Myometrial cell (primary cell): ENCODE results near the gene VPS37D. TPM values are rescaled to one million over a fixed set of nuclear protein-coding genes. Genes with fewer than 3 reads are reported as not detected.

Source experiments
- total RNA-seq: library from RNA; depleted of rRNA; stranded (reverse); fragments of >200 nt; gene quantifications from 2 replicates; pipeline ENCODE4 v1.2.3, GENCODE V29; 2015

Gene VPS37D, protein sequence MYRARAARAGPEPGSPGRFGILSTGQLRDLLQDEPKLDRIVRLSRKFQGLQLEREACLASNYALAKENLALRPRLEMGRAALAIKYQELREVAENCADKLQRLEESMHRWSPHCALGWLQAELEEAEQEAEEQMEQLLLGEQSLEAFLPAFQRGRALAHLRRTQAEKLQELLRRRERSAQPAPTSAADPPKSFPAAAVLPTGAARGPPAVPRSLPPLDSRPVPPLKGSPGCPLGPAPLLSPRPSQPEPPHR
- 3.7 and 5.2 TPM in 2 replicates for total RNA-seq

DNA sequence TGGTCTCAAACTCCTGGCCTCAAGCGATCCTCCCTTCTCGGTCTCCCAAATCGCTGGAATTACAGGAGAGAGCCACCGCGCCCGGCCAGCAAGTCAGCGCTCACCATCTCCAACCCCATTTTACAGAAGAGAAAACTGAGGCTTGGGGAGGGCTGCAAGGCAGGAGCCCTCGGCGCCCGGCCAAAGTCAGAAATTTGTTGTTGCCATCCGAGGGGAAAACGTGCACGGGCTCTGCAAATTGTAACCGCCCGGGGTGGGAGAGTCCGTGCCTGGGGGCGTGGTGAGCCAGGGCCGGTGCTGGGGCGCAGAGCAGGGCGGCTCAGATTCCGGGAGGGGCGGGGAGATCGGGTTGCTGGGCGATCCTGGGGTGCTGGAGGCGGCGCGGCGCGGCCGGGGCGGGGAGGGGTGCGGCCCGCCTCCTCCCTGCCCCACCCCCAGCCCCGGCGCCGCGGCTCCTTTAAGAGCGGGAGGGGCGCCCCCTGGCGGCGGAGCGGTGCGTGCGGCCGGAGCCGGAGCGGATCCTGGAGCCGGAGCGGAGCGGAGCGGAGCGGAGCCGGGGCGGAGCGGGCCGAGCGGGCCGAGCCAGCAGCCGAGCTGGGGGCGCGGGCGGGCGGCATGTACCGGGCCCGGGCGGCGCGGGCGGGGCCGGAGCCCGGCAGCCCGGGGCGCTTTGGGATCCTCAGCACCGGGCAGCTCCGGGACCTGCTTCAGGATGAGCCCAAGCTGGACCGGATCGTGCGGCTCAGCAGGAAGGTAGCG is at the start of gene VPS37D:
VPS37D (plus strand) TSS at position 488 of the 759 bp plus-strand sequence; CDS start at position 616, 128 bp downstream.

DNA sequence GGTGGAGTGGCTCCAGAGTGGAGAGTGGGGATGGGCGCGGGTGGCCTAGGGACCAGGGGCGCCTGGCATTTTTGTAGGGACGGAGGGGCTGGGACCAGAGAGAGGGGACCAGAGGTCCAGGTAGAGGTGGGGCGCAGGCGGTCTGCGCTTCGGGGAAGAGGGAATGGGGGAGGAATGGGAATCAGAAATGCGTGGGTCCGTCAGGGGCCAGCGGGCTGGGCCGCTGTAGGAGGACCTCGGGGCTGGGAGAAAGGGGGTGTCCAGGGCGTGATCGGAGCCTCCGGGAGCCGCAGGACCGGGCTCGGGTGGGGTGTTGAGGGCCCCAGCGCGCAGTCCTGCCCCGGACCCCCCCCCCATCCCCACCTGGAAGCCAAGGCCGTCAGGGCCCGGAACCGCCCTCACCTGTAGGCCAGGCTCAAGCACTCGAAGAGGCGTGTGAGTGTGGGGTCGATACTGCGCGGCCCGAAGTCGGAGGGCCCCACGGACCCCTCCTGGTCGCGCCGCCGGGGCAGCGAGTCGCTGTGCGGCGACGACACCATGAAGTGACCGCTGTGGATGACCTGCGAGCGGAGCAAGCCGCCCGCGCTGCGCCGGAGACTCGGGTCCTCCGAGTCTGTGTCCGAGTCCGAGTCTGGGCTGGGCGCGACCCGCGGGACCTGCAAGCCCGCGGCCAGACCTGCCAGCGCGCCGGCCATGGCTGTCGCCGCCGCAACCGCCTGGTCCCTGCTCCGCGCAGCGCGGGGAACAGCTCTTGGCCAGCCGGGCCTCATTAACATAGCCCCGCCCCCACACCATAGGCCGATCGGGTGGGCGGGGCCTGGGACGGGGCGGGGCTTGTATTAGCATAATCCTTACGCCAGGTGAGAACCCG is 43.6 kb upstream of the VPS37D start, which contains the start of gene MLXIPL:
MLXIPL (minus strand) TSS at position 725 of the 871 bp plus-strand sequence; CDS start at position 695, 30 bp downstream.

DNA sequence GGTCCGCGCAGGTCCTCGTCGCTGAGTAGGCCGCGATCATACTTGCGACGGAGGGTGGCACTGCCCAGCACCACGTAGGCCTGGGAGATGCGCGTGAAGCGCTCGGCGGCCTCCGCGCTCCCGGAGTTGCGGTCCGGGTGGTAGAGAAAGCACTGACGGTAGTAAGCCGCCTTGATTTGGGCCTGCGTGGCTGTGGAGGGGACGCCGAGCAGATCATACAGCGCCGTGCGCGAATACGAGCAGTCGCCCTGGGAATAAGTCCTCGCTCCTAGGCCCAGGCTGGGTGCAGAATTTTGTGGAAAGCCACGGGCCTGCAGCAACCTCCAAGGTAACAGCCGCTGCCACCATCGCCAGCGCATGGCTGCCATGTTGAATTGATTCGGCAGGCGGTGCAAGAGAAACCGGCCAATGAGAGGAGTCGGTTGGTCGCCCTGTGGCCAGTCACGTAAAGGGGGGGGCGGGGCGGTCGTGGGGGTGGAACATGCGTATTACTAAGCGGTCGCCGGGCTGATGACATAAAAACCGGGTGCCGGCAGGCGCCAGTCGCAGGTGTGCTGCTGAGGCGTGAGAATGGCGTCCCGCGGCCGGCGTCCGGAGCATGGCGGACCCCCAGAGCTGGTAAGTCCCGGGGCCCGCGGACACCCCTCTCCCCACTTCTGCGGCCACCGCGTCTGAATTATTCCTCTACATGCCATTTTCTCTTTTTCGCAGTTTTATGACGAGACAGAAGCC is 15.6 kb downstream of the VPS37D start, which contains the start of the genes BUD23 and DNAJC30:
BUD23 (plus strand) TSS at position 542 of the 732 bp plus-strand sequence; CDS start at position 571, 29 bp downstream.
DNAJC30 (minus strand) TSS at position 398 of the 732 bp plus-strand sequence; CDS start at position 368, 30 bp downstream.

DNA sequence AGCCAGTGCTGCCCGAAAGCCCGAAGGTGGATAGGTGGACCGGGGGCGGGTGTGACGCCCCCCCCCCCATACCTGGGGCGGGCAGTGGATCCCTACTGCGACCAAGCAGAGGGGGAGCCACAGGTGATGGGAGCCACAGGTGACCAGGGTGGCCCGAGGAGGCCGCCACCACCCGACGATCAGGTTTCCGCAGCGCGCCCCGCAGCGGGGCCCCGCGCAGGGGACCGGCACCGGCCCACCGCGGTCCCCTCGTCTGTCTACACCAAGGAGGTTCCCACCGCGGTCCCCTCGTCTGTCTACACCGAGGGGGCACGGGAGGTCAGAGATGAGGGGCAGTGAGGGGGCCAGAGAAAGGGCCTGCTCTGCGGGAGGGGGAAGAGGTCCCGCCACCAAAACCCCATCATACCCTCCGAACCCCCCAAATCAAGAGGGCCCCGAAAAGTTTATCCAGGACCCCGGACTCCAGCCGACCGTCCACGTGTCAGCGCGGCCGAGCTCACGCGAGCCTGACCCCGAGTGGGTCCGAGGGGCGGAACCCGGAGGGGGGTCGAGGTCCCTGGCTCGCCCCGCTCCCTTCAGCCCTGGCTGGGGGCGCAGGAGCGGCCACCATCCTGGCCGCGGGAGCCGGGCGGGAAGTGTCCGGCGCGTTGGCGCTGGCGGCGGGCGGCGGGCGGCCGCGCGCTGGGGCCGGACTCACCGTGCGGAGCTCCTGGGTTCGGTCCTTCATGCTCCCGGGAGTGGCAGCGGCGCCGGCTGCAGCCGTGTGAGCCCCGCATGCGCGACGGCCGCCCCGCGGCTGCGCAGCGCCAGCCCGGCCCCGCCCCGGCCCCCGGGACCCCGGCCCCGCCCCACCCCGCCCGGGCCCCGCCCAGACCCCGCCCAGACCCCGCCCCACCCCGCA is 51.5 kb downstream of the VPS37D start, which contains the start of gene STX1A:
STX1A (minus strand) TSS at position 765 of the 901 bp plus-strand sequence; CDS start at position 727, 38 bp downstream.

Other genes starting within 250 kb of the VPS37D start
- 0.53 and 1.2 TPM in 2 replicates for gene FZD9, start 234.1 kb upstream of the VPS37D start, total RNA-seq
- 21.6 and 33.7 TPM in 2 replicates for gene BAZ1B, start 145.5 kb upstream of the VPS37D start, total RNA-seq
- gene BCL7B, start 110.1 kb upstream of the VPS37D start, total RNA-seq: 56.7 and 79.0 TPM in 2 replicates
- gene TBL2, start 89.3 kb upstream of the VPS37D start, total RNA-seq: 82.7 and 110 TPM in 2 replicates
- not detected in 2 replicates for gene MLXIPL, start 43.3 kb upstream of the VPS37D start, total RNA-seq
- gene DNAJC30, start 15.6 kb downstream of the VPS37D start, total RNA-seq: 7.2 and 8.2 TPM in 2 replicates
- 99.5 and 104 TPM in 2 replicates for gene BUD23, start 15.8 kb downstream of the VPS37D start, total RNA-seq
- 3.7 and 8.4 TPM in 2 replicates for gene STX1A, start 51.8 kb downstream of the VPS37D start, total RNA-seq
- 27.6 and 33.4 TPM in 2 replicates for gene ABHD11, start 71.0 kb downstream of the VPS37D start, total RNA-seq
- gene CLDN3, start 102.4 kb downstream of the VPS37D start, total RNA-seq: not detected in 2 replicates
- gene CLDN4, start 163.2 kb downstream of the VPS37D start, total RNA-seq: 6.1 and 6.7 TPM in 2 replicates
- gene METTL27, start 174.7 kb downstream of the VPS37D start, total RNA-seq: 16.8 and 20.8 TPM in 2 replicates
- not detected in 2 replicates for gene TMEM270, start 193.3 kb downstream of the VPS37D start, total RNA-seq